ENCODE measurements around the gene NDUFB3.

DNA sequence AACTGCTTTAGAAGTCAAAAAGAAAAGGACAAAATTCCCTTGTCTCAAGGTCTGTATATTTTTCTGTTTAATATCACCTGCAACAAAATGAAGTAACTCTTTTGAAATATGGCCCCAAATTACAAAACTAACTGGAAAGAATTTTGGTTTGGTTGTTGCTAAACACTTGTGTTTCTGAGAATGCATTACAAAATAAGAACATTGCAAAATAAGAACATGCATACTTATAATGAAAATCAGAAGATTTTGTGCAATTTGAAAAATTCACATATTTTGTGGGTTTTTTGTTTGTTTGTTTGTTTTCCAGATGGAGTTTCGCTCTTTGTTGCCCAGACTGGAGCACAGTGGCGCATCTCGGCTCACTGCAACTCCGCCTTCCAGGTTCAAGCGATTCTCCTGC is 21.8 kb downstream of the NDUFB3 start:
- TF ChIP-seq, protein P1, sequence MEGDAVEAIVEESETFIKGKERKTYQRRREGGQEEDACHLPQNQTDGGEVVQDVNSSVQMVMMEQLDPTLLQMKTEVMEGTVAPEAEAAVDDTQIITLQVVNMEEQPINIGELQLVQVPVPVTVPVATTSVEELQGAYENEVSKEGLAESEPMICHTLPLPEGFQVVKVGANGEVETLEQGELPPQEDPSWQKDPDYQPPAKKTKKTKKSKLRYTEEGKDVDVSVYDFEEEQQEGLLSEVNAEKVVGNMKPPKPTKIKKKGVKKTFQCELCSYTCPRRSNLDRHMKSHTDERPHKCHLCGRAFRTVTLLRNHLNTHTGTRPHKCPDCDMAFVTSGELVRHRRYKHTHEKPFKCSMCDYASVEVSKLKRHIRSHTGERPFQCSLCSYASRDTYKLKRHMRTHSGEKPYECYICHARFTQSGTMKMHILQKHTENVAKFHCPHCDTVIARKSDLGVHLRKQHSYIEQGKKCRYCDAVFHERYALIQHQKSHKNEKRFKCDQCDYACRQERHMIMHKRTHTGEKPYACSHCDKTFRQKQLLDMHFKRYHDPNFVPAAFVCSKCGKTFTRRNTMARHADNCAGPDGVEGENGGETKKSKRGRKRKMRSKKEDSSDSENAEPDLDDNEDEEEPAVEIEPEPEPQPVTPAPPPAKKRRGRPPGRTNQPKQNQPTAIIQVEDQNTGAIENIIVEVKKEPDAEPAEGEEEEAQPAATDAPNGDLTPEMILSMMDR (IDR thresholded peaks at IDR 0.05; ENCODE audit: low read length) = no peak
- no peak for TF ChIP-seq EZH2phosphoT487 (IDR thresholded peaks at IDR 0.05; ENCODE audit: low read length)
- no peak for TF ChIP-seq EZH2 (optimal IDR thresholded peaks at IDR 0.05; ENCODE audit: low read depth, low read length)
